NCI-H2081 treated with DMSO at 0.1 percent for 48 hours (cell line): ENCODE results near the gene BRD3.
"Not testable (repeated sequence)": the region's sequence is repeated elsewhere in the genome, so short reads cannot be mapped to it uniquely, and the experiment has no call there.

Source experiments
- DNase-seq: peaks from one replicate; lab custom pipeline; 2025; lab: John Stamatoyannopoulos, UW

The BRD3 gene

DNA sequence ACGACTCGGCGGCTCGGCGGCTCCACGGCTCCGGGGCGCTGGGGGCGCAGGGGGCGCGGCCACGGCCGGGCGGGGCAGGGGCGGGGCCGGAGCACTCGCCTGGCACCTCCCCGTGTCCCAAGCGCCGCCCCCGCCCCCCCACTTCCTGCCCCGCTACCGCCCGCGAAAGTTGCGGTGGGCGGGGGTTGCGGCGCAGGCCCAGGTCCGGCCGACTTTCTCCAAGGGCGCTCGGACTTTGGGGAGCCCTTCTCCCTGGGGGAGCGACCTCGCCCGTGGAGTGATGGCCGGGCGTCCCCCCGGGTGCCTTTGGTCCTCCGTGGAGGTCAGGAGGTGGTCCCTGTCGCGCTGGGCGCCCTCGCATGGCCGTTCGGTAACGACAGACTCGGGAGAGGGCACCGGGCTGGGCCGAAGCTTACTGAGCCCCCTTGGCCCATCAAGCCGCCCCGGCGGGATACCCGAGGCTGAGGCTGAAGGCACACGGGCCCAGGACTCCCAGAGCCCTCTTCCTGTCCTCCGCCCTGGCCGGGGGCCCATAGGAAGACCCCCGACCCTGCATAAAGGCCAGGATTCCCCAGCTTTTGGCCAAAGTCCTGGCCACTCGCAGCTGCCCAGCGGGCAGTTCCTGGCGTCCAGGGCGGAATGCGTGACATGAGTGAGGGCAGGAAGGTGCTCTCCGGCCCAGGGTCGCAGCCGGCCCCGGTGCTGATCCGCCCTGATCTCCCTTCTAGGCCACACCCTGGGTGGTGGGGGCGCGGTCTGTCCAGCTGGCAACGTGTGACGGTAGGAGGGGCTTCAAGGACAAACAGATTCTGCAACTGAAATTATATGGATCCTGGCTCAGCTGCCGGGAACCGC lies 74.8 kb downstream of the BRD3 start:
- DNase-seq, result peak; percentile 51

DNA sequence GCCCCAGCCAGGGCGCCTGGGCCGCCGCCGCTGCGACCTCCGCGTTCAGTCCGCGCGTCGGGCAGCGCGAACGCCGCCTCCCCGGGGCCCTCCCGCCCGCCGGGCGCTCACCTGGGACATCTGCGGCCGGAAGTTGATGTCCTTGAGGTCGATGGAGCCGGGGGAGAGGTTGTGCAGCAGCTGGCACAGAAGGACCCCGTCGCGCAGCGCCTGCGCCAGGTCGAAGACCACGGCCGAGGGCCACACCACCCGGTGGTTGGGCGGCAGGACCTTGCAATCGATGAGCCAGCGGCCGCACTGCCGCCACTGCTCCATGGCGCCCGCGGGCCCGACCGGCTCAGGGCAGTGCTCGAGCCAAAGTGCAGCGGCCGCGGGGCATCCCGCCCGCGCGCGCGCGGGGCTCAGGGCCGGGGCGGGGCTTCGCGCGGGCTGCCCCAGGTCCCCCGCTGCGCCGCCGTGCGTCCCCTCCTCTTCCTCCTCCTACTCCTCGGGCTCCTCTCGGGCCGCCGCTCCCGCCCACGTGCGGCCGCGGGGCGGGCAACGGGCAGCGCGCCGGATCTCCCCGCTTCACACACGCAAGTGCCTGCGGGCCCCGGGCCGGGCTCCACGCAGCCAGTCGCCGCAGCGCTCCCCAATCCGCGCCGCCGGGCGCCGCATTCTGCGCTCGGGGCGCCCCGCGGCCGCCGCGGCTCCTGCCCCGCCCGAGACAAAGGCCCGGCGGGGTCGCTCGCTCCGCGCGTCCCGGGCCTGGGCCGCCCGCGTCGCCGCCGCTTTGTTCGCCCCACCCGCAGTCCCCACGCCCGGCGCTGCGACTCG lies 75.7 kb downstream of the BRD3 start, which contains the start of gene VAV2:
Gene VAV2, minus strand, starts transcription at position 361 of the 816 bp plus-strand sequence. Its CDS starts 46 bp downstream, at position 315.
- no peak for DNase-seq

DNA sequence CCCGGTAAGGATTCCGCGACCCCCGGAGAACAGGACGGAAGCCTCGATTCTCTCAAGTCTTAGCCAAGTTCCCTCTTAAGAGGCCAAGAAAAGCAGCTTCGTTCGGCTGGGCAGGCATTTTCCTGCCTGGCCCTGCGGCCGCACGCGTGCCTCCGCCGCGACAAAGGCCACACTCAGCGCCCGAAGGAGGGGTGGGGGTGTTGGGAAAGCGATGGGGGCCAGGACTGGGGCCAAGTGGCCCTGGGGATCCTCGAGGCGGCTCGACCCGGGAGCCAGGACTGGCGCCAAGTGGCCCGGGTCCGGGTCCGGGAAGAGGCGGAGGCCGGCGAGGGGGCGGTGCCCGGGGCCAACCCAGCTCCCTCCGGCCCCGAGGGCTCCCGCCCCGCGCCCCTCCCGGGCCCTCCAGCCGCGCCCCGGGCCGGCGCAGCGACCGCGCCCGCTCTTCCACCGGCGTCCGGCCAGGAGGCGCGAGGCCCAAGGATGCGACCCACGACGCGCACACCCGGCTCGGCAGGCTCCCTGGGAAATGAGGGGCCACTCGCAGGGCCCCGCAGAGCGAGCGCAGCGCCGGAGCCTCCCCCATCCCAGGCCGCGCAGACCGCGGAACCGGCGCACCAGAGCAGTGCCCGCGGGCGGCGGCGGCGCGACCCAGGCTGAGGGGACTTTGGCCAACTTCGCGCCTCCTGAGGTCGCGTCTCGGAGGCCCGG lies 76.5 kb downstream of the BRD3 start:
- no peak for DNase-seq

DNA sequence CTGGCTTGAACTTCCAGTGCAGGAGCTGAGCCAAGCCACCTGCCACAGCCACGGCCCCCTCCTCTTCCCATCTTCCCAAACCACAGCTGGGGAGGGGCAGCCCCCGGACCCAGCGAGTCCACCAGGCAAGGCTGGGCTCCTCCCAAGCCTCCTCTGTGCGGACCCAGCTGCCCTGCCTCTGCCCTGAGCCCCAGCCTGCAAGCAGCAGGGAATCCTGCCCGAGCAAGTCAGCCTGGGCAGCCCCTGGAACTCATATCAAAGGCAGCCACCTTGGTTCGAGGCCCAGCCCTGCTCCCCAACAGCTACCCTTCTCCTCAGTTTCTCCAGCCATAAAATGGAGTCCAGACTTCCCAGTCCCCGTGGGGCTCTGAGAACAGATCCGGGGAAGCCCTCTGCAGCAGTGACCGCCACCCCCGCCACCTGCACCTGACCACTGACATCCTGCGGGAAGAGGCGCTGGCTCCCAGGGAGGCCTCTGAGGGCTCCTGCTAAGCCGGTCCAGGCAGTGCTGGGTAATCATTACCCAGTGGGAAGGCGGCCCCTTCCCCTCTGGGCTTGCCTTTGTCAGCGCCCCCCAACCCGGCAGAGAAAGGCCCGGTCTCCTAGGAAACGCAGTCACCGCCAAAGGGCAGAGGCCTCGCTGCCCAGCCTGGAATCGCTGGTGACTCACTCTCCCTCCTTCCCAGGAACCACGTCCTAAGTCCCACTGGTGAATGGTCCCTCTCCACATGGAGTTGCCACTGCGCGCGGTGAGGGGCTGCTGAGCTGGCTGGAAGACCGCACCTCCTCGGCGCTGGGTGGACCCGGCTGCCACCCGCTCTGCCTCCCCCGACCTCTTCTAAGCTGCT lies 77.2 kb downstream of the BRD3 start:
- DNase-seq, result no peak

DNA sequence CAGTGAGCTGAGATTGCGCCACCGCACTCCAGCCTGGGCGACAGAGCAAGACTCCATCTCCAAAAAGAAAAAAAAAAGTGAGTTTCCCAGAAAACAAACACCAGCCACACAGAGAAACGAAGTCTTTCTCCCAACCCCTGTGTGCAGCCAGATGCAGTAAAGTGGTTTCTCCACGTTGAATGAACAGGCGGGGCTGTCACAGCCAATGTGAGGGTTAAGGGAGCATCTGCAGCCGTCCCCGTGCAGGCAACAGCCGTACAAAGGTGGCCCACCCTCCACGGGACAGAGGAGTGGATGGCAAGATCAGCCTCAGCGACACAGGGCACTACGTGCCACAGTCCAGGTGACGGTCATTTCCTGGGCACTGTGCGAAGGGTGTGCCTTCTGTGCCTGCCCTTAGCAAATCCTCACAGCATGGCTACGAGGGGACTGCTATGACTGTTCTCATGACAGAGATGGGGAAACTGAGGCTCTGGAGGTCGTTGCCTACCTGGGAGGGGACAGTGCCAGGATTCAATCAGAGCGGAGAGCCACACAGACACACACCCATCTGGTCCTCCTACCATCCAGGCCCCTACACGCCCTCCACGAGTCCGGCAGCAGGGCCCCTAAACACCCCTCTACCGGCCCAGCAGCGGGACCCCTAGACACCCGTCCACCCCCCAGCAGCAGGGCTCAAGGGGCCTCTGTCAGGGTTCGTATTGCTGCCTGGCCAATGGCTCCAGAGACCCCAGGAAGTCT lies 78.0 kb downstream of the BRD3 start:
- DNase-seq, result no peak

DNA sequence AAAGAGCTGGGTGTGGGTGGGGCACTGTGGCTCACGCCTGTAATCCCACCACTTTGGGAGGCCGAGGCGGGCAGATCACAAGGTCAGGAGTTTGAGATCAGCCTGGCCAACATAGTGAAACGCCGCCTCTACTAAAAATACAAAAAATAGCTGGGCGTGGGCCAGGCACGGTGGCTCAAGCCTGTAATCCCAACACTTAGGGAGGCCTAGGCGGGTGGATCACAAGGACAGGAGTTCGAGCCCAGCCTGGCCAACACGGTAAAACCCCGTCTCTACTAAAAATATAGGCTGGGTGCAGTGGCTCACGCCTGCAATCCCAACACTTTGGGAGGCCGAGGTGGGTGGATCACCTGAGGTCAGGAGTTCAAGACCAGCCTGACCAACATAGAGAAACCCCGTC lies 79.1 kb downstream of the BRD3 start:
- not testable (repeated sequence) for DNase-seq

DNA sequence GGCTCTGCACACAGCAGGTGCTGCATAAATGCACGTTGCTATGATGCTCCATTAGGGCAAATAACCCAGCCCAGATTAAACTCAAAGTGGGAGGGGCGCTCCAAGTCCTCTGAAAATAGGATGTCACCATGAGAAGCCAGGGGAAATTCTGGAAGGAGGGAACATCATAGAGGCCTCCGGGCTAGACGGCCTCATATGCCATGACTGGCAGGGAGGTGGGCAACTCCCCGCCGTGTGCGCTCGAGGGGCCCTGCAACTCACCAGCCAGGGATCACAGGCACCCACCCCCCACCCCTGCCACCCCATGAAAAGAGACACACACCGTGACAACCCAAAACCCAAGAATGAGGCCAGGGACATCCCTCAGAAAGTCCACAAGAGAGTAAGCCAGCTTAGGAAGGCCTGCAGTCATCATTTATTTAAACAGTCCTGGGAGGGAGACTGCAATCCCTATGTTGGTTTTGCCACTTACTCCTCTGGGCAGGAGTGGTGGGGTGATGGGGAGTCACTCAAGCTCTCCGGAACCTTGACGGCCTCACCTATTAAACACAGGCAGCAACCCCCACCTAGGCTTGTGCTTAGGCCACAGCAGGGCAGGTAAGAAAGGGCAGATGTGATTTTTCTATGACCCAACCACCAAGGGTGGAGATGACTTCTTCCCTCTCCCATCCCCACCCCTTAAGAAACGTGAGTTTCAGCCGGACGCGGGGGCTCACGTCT lies 79.7 kb downstream of the BRD3 start:
- DNase-seq, result no peak

DNA sequence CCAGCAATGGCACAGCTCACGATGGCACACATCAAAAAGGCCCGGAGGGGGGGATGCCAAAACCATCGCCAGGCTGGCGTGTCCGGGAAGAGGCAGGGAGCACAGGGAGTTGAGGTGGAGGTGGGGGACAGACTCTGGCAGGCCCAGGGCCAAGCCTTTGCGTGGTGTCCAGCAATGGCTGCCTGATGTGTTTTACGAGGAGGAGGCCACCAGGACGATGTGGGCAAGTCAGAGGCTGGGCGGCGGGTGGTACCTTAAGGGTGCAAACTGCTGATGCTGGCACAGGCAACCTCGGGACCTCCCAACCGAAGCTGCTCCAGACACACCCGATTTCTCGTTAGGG lies 80.4 kb downstream of the BRD3 start:
- DNase-seq, result no peak

DNA sequence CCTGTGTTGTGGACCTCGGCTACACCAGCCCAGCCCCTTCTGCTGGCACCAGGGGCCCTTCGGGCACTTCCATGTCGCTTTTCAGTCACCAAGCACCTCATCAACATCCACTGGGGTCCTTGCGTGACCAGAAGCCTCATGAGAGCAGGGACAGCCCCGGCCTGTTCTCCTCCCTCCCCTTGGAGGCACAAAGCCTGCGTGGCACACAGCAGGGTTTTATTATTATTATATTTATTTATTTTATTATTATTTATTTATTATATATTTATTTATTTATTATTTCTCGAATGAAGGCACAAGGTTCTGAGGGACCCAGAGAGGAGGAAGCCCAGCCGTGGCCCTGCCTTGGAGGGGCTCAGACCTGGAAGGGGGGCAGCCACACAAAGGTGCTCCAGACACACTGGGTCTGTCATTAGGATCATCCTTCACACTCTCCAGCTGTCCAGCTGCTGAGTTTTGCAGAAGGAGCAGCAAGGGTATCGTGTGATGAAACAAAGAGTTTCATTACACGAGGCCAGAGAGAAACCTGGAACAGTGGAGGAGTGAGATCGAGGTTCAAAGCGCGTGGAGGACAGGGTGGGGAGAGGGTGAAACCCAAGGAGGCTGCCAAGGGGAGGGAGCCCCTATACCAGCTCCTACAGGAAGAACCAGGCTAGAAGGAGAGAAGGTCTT lies 80.9 kb downstream of the BRD3 start:
- DNase-seq, result no peak

DNA sequence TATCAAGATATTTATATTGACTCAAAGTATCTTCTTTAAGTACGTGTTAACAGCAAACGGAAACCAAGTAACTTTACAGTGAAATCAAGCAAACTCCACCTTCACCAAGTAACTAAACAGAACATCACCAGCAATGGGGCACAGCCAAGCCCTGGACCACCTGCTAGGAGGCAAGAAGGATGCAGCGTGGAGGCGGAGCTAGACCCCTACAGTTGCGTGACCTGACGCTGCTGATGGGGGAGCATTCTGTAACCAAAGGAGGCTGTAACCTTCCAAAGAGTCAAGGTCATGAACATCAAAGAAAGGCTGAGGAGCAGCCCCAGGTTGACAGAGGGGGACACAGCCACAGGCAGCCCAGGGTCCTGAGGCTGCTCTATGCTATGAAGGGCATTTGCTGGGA lies 81.8 kb downstream of the BRD3 start:
- no peak for DNase-seq

DNA sequence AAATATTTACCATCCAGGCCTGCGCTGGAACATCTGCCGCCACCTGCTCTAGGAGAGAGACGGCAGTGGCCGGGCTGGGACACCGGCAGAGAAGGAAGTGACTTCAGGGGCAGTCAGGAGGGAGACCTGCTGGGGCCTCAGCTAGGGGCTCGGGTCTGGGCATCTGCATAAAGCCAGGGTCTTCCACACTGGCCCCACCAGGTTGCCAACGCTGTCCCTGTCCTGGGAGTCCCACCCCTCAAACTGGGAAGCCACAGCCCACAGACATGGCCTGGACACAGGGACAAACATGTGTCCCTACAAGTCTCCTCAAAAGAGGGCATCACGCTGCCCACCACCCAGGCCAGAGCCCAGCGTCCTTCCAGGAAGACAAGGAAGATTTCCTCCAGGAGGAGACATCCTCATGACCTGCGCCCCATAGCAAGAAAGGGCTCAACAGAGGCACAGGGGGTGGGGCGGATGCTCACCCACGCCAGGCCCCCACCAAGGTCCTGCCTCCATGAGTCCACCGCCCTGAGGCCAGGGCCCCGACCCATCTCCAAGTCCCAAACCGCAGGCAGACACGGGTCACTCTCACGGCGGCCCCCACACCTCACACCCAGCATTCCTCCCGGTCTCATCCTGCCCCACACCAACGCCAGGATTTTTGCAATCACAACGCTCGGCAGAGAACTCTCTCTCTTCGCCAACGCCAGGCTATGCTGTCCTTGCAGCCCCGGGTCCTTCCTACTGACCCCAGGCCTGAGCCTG lies 84.7 kb downstream of the BRD3 start:
- DNase-seq, result no peak

DNA sequence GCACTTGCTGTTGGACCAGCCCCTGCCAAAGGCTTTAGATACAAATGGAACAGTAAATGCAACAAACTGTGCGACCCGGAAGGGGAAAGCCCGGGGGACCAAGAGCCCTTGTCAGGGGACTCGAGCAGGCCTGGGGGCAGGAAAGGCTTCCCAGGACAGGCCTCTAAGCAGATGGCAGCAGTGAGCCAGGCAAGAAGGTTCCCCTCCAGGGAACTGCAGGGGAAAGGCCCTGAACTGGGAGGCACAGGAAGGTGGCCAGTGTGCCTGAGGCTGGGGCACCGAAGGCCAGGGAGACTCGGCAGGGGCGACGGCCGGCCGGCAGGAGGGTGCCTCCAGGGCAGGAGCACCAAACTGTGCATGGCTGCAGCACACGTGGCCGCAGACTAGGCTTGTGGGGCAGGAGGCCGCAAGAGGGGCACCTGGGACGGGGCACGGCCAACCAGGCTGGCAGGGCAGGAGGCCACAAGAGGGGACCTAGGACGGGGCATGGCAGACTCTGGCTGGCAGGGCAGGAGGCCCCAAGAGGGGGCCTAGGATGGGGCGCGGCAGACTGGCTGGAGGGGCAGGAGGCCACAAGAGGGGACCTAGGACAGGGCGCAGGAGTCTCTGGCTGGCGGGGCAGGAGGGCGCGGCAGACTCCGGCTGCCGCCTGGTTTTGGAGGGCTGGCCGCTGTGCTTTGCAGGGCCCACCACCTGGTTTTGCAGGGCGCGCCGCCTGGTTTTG lies 85.7 kb downstream of the BRD3 start:
- no peak for DNase-seq

DNA sequence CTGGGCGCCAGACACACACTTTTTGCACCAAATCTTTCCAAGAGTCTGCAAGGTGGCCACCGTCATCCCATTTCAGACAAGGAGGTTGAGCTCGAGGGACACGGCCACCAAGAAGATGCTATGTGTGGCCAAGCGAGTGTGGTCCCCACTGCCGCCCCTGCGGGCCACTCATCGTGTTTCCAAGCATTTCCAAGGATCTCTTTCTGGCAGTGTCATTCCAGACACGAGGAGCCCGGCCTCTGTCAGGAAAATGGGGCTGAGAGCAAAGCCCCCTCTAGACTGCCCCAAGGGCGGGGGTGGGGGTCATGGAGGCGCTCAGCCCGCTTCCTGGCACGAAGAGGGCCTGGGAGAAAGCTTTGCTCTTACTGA lies 86.3 kb downstream of the BRD3 start:
- DNase-seq, result no peak

DNA sequence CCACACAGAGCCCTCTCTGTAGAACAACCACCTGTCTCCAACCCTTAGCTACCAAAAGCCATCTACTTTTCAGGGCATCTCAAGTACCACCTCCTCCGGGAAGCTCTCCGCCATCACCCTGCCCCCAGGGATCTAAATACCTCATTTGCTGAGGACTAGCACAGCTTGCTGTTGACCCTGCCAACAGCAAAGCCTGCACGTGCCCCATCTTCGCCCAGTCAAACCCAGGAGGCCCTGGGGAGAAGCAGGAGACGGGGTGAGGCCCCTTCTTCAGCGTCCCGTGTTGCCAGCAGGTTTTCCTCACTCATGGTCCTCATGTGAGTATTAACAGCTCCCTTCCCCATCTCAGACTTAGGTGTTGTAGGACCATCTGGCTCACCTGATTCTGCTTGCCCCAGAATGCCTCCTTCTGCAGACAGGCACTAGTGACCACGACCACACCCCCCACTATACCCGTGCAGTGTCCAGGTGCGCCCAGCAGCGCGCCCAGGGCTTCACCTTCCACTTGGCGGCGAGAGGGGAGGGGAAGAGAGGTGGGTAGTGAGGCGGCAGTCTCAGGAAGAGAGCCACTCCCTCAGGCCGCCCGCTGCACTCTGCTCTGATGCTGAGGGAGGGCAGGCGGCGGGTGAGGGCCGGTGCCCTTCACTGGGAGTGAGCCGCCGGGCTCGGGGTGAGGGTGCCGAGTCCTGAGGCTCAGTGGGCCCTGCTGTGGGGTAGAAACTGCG lies 86.8 kb downstream of the BRD3 start:
- no peak for DNase-seq
